Naive B cell (primary cell): Measurements from ENCODE around the gene LYSMD3. TPM values are rescaled to one million over a fixed set of nuclear protein-coding genes. Genes with fewer than 3 reads are reported as not detected.

Experiments
- ATAC-seq, 2 donors: fragments of 150-1000 bp; cut with Tn5 transposase; 2 replicates each; pipeline ENCODE4 v1.10.0; 2021; ENCODE audit warnings: low read depth in 2 of 2, mild to moderate bottlenecking in 2 of 2, moderate library complexity in 2 of 2
- DNase-seq: peaks from one replicate; pipeline ENCODE4 v3.0.0; 2022
- H3K27ac Mint-ChIP-seq, 6 donors: one replicate each; pipeline ENCODE4 v1.8.0; 2020 to 2022; ENCODE audit warnings: mild to moderate bottlenecking in 6 of 6, mixed read lengths in 6 of 6, moderate library complexity in 5 of 6, inconsistent platforms in 2 of 6
- H3K27me3 Mint-ChIP-seq, 3 donors: one replicate each; pipeline ENCODE4 v1.8.0; 2021 to 2022; ENCODE audit warnings: mixed read lengths in 3 of 3, mild to moderate bottlenecking in 1 of 3
- H3K36me3 Mint-ChIP-seq, 2 donors: one replicate each; pipeline ENCODE4 v1.8.0; 2020 to 2022; ENCODE audit warnings: mixed read lengths in 2 of 2, inconsistent platforms in 1 of 2, mild to moderate bottlenecking in 1 of 2
- H3K4me1 Mint-ChIP-seq, 3 donors: one replicate each; pipeline ENCODE4 v1.8.0; 2020 to 2022; ENCODE audit warnings: mixed read lengths in 3 of 3, inconsistent platforms in 1 of 3, mild to moderate bottlenecking in 1 of 3, moderate library complexity in 1 of 3
- H3K4me3 Mint-ChIP-seq, 8 donors: one replicate each; pipeline ENCODE4 v1.8.0; 2020 to 2022; ENCODE audit warnings: mild to moderate bottlenecking in 8 of 8, mixed read lengths in 8 of 8, moderate library complexity in 8 of 8, inconsistent platforms in 2 of 8
- H3K9me3 Mint-ChIP-seq, 7 donors: one replicate each; pipeline ENCODE4 v1.8.0; 2020 to 2022; ENCODE audit warnings: mixed read lengths in 7 of 7, mild to moderate bottlenecking in 5 of 7, inconsistent platforms in 2 of 7, moderate library complexity in 1 of 7
- polyA plus RNA-seq, 6 donors: library from polyadenylated mRNA; unstranded; fragments of 300-500 nt; fragmentation: Illumina TruSeq; gene quantifications; one replicate each; pipeline ENCODE4 v1.2.3, GENCODE V29; 2021; ENCODE audit warnings: low read depth in 6 of 6

LYSMD3 gene
- polyA plus RNA-seq, 6 donors from 2014 or later = 3.2 to 12.8 (median 9.4) TPM

DNA sequence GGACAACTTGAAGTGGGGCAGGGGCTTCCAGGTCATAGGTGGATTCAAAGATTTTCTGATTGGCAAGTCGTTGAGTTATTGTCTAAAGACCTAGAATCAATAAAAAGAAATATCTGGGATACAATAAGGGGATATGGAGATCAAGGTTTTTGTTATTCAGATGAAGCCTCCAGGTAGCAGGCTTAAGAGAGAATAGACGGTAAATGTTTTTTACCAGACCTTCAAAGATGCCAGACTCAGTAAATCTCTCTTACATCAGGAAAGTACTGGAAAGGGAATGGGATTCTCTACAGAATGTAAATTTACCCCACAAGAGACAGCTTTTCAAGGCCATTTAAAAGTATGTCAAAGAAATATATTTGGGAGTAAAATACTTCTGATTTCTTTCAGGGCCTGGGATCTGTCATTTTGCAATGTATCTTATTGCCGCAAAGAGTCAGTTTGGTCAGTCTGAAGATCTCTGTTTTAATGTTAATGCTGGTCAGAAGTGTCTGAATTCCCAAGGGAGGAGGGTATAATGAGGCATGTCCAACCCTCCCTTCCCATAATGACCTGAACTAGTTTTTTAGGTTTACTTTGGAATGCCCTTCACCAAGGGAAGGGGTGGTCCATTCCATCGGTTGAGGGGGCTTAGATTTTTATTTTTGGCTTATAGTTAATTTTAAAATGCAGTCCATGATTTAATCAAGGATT lies 13.6 kb upstream of the LYSMD3 start:
- no peaks in the 10 kb centered on the region for H3K9me3 Mint-ChIP-seq

GRCh38 chr5:90534922-90535321 lies 5.5 kb upstream of the LYSMD3 start:
- ATAC-seq = no peak
- H3K4me1 Mint-ChIP-seq = peaks cover 0 to 4% (median 0%) of the 10 kb centered on the region in 3 donors
- H3K9me3 Mint-ChIP-seq = no peaks in the 10 kb centered on the region
- peaks cover 30 to 51% (median 50%) of the 10 kb centered on the region in 3 donors for H3K27me3 Mint-ChIP-seq
- DNase-seq = no peak
- no peaks in the 10 kb centered on the region for H3K36me3 Mint-ChIP-seq
- no peak overlapping the region for H3K4me3 Mint-ChIP-seq
- H3K27ac Mint-ChIP-seq = no peak overlapping the region

More for the DNA sequence above, 13.6 kb upstream of the LYSMD3 start:
- H3K27me3 Mint-ChIP-seq = peaks cover 30 to 56% (median 55%) of the 10 kb centered on the region in 3 donors
- H3K36me3 Mint-ChIP-seq = no peaks in the 10 kb centered on the region
- H3K4me3 Mint-ChIP-seq = no peak overlapping the region
- H3K4me1 Mint-ChIP-seq = no peaks in the 10 kb centered on the region
- DNase-seq (no peak), ATAC-seq (no peak)
- no peak overlapping the region for H3K27ac Mint-ChIP-seq

DNA sequence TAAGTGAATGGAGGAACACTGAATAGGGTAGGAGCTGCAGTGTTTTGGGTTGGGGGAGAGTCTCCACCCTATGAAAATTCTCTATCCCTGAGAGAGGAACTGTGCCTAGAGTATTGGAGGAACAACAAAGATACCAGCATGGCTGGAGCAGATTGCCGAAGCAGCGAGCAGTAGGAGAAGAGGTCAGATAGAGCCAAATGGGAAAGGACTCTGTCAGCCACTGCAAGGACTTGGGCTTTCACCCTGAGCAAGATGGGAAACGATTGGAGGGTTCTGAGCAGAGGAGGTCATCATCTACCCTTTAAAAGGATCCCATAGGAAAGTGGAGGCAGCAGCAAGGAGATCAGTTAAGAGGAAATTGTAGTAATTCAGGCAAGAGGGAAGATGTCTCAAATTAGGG lies 4.4 kb upstream of the LYSMD3 start:
- Mint-ChIP-seq H3K9me3 (no peaks in the 10 kb centered on the region), H3K4me1 (peaks cover 0 to 8% (median 3%) of the 10 kb centered on the region in 3 donors), H3K27me3 (peaks cover 24 to 43% (median 39%) of the 10 kb centered on the region in 3 donors), H3K4me3 (no peak overlapping the region), H3K36me3 (no peaks in the 10 kb centered on the region), H3K27ac (no peak overlapping the region)
- no peak for DNase-seq
- no peak for ATAC-seq

GRCh38 chr5:90530736-90531487 lies 1.5 kb upstream of the LYSMD3 start:
- H3K27ac Mint-ChIP-seq = peak overlapping the region in 2 of 6 donors; percentile 96 to 98
- H3K36me3 Mint-ChIP-seq = no peaks in the 10 kb centered on the region

DNA sequence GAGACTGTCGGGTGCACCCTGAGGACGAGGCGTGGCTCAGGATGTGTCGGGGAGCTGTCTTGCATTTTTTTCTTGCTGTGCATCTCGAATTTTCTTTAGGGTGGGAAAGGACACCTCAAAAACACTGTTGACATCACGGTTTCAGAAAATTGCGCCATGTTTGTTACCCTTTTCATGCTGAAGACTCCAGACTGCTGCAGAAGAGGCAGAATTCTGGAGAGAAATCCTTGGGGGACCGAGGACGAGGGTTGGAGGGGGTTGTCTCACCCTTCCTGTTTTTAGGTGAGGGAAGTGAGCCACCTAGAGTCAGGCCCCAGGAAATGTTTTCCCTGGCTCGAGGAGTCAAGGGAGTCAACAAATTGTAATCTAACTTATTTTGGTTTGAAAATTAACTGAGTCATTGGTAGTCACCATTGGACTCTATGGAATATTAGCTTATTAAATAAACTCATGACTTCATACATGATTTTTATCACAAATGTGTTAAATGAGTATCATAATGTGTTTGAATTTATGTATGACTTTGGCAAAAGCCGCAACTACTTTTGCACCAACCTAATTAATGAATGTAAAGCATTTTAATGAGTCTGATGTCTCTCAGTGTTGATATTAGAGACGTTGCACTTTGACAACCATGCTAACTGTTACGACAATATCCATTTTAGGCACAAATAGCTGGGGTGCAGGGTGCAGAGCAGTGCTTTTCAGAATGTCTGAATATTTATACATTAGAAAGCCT lies 724 bp upstream of the LYSMD3 start:
- Mint-ChIP-seq H3K9me3 (no peaks in the 10 kb centered on the region), H3K36me3 (peaks cover 0 to 2% of the 10 kb centered on the region in 2 donors), H3K4me3 (peak overlapping the region; percentile 95 to 100 (median 100)), H3K27ac (peak overlapping the region; percentile 96 to 99 (median 98)), H3K4me1 (peaks cover 21 to 39% (median 28%) of the 10 kb centered on the region in 3 donors), H3K27me3 (peaks cover 15 to 23% (median 23%) of the 10 kb centered on the region in 3 donors)
- ATAC-seq (peak; percentile 55 to 58), DNase-seq (no peak)

More at GRCh38 chr5:90530736-90531487, 1.5 kb upstream of the LYSMD3 start:
- DNase-seq (no peak), ATAC-seq (no peak)
- H3K9me3 Mint-ChIP-seq = no peaks in the 10 kb centered on the region
- peaks cover 21 to 31% (median 30%) of the 10 kb centered on the region in 3 donors for H3K27me3 Mint-ChIP-seq
- peak overlapping the region in 6 of 8 donors; percentile 45 to 100 (median 98) for H3K4me3 Mint-ChIP-seq
- peaks cover 21 to 35% (median 26%) of the 10 kb centered on the region in 3 donors for H3K4me1 Mint-ChIP-seq

- peaks cover 21 to 41% (median 28%) of the 10 kb centered on the region in 3 donors for H3K4me1 Mint-ChIP-seq
- peaks cover 10 to 14% (median 12%) of the 10 kb centered on the region in 3 donors for H3K27me3 Mint-ChIP-seq
- H3K9me3 Mint-ChIP-seq = no peaks in the 10 kb centered on the region
- ATAC-seq (no peak), DNase-seq (no peak)
- H3K27ac Mint-ChIP-seq = peak overlapping the region; percentile 85 to 99 (median 96)
- peak overlapping the region; percentile 95 to 100 (median 100) for H3K4me3 Mint-ChIP-seq
- H3K36me3 Mint-ChIP-seq = peaks cover 0 to 7% of the 10 kb centered on the region in 2 donors
Measured at GRCh38 chr5:90528601-90529193, 687 bp downstream of the LYSMD3 start.

- peaks cover 34 to 35% of the 10 kb centered on the region in 2 donors for H3K36me3 Mint-ChIP-seq
- no peak overlapping the region for H3K27ac Mint-ChIP-seq
- no peak for DNase-seq
- H3K9me3 Mint-ChIP-seq = peaks cover 0 to 2% (median 0%) of the 10 kb centered on the region in 7 donors
- H3K4me3 Mint-ChIP-seq = no peak overlapping the region
- no peaks in the 10 kb centered on the region for H3K27me3 Mint-ChIP-seq
- H3K4me1 Mint-ChIP-seq = peaks cover 0 to 16% (median 0%) of the 10 kb centered on the region in 3 donors
- ATAC-seq = no peak
Measured at GRCh38 chr5:90519081-90519480, 10.3 kb downstream of the LYSMD3 start.

DNA sequence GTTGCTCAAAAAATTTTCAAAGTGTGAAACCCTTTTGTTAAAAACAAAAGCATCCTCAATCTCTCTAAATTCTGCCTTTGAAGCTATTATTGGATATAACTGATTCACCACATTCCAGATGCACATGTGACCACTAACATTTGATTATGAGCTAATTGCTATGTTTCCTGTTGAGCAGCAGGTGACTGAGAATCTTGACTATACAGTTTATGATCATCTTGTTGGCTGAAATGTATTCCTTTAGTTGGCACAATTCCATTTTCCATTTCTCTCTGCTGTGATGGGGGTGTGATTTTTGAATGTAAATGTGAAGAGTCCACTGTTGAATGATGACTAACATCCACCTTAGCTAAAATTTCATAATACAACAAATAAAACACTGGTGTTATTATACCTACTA lies 10.7 kb downstream of the LYSMD3 start:
- no peak for DNase-seq
- Mint-ChIP-seq H3K27me3 (no peaks in the 10 kb centered on the region), H3K4me1 (peaks cover 0 to 16% (median 0%) of the 10 kb centered on the region in 3 donors), H3K9me3 (peaks cover 0 to 2% (median 0%) of the 10 kb centered on the region in 7 donors), H3K4me3 (no peak overlapping the region), H3K36me3 (peaks cover 34 to 35% of the 10 kb centered on the region in 2 donors), H3K27ac (peak overlapping the region in 1 of 6 donors; percentile 37)
- no peak for ATAC-seq

DNA sequence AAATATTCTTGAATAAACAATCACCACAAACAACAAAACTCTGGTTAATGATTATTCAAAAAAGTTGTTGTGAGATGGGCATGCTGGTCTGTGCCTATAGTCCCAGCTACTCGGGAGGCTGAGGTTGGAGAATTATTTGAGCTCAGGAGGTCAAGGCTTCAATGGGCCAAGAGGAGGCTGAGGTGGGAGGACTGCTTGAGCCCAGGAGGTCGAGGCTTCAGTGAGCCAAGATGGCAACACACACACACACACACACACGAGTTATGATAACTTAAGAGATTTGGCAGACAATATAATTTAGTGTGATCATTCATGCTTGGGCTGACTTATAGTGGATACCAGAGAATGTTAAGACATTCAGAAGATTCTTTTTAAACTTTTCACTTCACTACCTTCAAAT lies 14.9 kb downstream of the LYSMD3 start:
- no peak overlapping the region for H3K4me3 Mint-ChIP-seq
- H3K27ac Mint-ChIP-seq = peak overlapping the region in 2 of 6 donors; percentile 57 to 86
- DNase-seq (no peak), ATAC-seq (no peak)
- H3K36me3 Mint-ChIP-seq = peaks cover 11 to 17% of the 10 kb centered on the region in 2 donors
- H3K9me3 Mint-ChIP-seq = peaks cover 0 to 2% (median 0%) of the 10 kb centered on the region in 7 donors
- peaks cover 0 to 9% (median 0%) of the 10 kb centered on the region in 3 donors for H3K4me1 Mint-ChIP-seq
- H3K27me3 Mint-ChIP-seq = no peaks in the 10 kb centered on the region

DNA sequence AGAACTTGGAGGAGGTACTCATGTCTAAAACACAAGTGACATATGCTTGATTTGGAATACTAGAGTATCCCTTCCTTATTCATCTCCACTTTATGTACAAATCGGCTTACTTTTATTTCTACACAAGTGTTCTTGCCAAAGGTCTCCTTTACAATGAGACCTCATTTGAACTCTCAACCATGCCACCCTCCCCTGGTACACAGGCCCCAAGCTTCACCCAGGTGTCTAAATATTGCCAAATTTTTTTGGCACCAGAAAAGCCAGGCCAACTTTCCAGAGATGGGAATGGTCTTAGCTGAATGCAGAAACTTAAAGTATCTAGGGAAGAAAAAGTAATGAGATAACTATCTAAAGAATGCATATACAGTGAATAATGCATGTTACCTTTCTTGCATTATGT lies 18.9 kb downstream of the LYSMD3 start:
- peak overlapping the region in 1 of 8 donors; percentile 53 for H3K4me3 Mint-ChIP-seq
- peaks cover 0 to 19% of the 10 kb centered on the region in 2 donors for H3K36me3 Mint-ChIP-seq
- H3K27ac Mint-ChIP-seq = no peak overlapping the region
- DNase-seq (no peak), ATAC-seq (no peak)
- no peaks in the 10 kb centered on the region for H3K27me3 Mint-ChIP-seq
- H3K9me3 Mint-ChIP-seq = peaks cover 0 to 4% (median 0%) of the 10 kb centered on the region in 7 donors
- no peaks in the 10 kb centered on the region for H3K4me1 Mint-ChIP-seq

DNA sequence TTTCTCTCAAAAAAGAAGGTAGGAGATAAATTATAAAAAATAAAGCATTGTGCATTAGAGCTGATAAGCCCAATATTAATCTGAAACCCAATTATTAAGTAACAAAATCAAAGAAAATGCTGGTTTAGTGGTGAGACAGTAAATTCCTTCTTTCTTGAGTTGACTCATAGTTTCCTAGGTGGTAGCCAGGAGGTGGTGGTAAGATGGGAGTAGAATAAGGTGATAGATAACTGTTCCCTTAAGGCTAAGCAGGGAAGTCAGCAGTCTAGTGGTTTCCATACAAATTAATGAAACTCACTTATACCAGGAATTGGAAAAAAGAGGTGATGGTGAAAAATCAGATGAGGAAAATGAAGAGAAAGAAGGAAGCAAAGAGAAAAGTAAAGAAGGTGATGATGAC lies 23.2 kb downstream of the LYSMD3 start:
- Mint-ChIP-seq H3K9me3 (peaks cover 0 to 4% (median 0%) of the 10 kb centered on the region in 7 donors), H3K27ac (peak overlapping the region in 1 of 6 donors; percentile 50), H3K4me1 (no peaks in the 10 kb centered on the region), H3K36me3 (peaks cover 0 to 13% of the 10 kb centered on the region in 2 donors), H3K27me3 (no peaks in the 10 kb centered on the region), H3K4me3 (no peak overlapping the region)
- no peak for DNase-seq
- ATAC-seq = no peak

DNA sequence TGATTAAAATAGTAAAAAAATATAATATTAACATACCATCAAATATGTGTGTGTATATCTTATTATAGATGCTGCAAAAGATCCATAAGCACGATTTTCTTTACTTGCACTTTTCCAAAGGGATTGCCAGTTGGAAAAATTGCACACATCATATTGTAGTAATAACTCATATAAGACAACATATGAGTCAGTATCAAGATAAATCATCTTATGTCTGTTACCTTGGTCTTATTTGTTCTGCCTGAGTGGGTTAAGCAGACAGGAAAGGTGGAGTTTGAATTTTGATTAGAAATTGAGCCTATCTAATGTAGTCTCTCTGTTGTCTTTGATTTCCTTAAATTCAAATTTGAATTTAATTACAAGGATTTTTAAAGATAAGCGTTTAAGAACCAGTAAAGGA lies 24.6 kb downstream of the LYSMD3 start:
- Mint-ChIP-seq H3K27ac (no peak overlapping the region), H3K27me3 (no peaks in the 10 kb centered on the region), H3K36me3 (peaks cover 0 to 13% of the 10 kb centered on the region in 2 donors), H3K4me3 (no peak overlapping the region), H3K9me3 (peaks cover 0 to 4% (median 0%) of the 10 kb centered on the region in 7 donors), H3K4me1 (no peaks in the 10 kb centered on the region)
- ATAC-seq = no peak
- DNase-seq = no peak

- ATAC-seq = no peak
- Mint-ChIP-seq H3K4me1 (no peaks in the 10 kb centered on the region), H3K9me3 (no peaks in the 10 kb centered on the region), H3K36me3 (peaks cover 0 to 5% of the 10 kb centered on the region in 2 donors), H3K4me3 (no peak overlapping the region), H3K27ac (no peak overlapping the region), H3K27me3 (no peaks in the 10 kb centered on the region)
- no peak for DNase-seq
Measured at GRCh38 chr5:90503596-90503995, 25.8 kb downstream of the LYSMD3 start.
